H1 (cell line): ENCODE data around the gene ZSWIM2. TPM values are rescaled to one million over a fixed set of nuclear protein-coding genes. Genes with fewer than 3 reads are reported as not detected.

Experiments
- CTCF ChIA-PET: fragments of 300-600 bp; sonication (Branson Sonifier 250); formaldehyde crosslinking; loops from one replicate; lab custom pipeline; 2021; ENCODE audit not compliant: partially characterized antibody; lab: Charles Lee
- POLR2A ChIA-PET: fragments of 300-600 bp; sonication (Branson Sonifier 250); formaldehyde crosslinking; loops from one replicate; lab custom pipeline; 2021; ENCODE audit warnings: inconsistent platforms; ENCODE audit not compliant: partially characterized antibody; lab: Charles Lee
- DNase-seq, 2 experiments: peaks; one replicate each; pipeline versions ENCODE4 v3.0.0 to v3.0.0-alpha.2; 2010 to 2022; ENCODE audit warnings: low spot score in 2 of 2, low read depth in 1 of 2, mixed read lengths in 1 of 2
- FAIRE-seq: peaks from 2 replicates; lab custom pipeline; 2011; peaks lifted over from hg19 to GRCh38; lab: Jason Lieb, UNC
- H2AFZ ChIP-seq: 2 replicates; pipeline ENCODE4 v1.8.1; 2012; ENCODE audit warnings: low read length, inconsistent platforms
- H2AK5ac ChIP-seq: 2 replicates; pipeline ENCODE4 v1.6.1; 2013; ENCODE audit warnings: low read depth, low read length
- H2BK120ac ChIP-seq: replicated peaks from 2 replicates; pipeline ENCODE3; 2013; ENCODE audit warnings: low read depth, low read length, inconsistent platforms
- H2BK12ac ChIP-seq: 2 replicates; pipeline ENCODE4 v1.6.1; 2013; ENCODE audit warnings: low read depth, low read length
- H2BK15ac ChIP-seq: 2 replicates; pipeline ENCODE4 v1.6.1; 2013; ENCODE audit warnings: low read length
- H2BK20ac ChIP-seq: 2 replicates; pipeline ENCODE4 v1.6.1; 2013; ENCODE audit warnings: low read length
- H2BK5ac ChIP-seq: 2 replicates; pipeline ENCODE4 v1.6.1; 2013; ENCODE audit warnings: low read depth, low read length
- H3K14ac ChIP-seq: 2 replicates; pipeline ENCODE4 v1.6.1; 2013; ENCODE audit warnings: inconsistent platforms; ENCODE audit not compliant: insufficient read length
- H3K18ac ChIP-seq: 2 replicates; pipeline ENCODE4 v1.6.1; 2013; ENCODE audit warnings: low read length; ENCODE audit errors: extremely low read depth
- H3K23ac ChIP-seq: 2 replicates; pipeline ENCODE4 v1.6.1; 2013; ENCODE audit warnings: inconsistent platforms; ENCODE audit not compliant: insufficient read length
- H3K23me2 ChIP-seq: 2 replicates; pipeline ENCODE4 v1.6.1; 2013; ENCODE audit warnings: low read depth, low read length
- H3K27ac ChIP-seq: 2 replicates; pipeline ENCODE4 v1.6.1; 2011; ENCODE audit warnings: low read depth, low read length, inconsistent platforms
- H3K27me3 ChIP-seq, 4 experiments: replicated peaks in 1 of 4; 1 replicate in 1 of 4; 2 replicates in 3 of 4; pipeline versions ENCODE4 v1.6.1 to v1.8.1; 2011 to 2013; ENCODE audit warnings: low read length in 3 of 4, mild to moderate bottlenecking in 3 of 4, inconsistent platforms in 2 of 4, mixed read lengths in 2 of 4, moderate library complexity in 1 of 4; ENCODE audit not compliant: control insufficient read depth in 3 of 4, insufficient read depth in 3 of 4; ENCODE audit errors: extremely low read depth in 1 of 4
- H3K36me3 ChIP-seq, 4 experiments: 2 replicates each; pipeline versions ENCODE4 v1.6.1 to v1.8.1; 2011 to 2013; ENCODE audit warnings: mild to moderate bottlenecking in 4 of 4, low read length in 3 of 4, moderate library complexity in 2 of 4, control low read depth in 1 of 4, inconsistent platforms in 1 of 4; ENCODE audit not compliant: insufficient read depth in 4 of 4, control insufficient read depth in 2 of 4
- H3K4ac ChIP-seq: replicated peaks from 2 replicates; pipeline ENCODE3; 2013; ENCODE audit warnings: low read length, low read depth, mixed read lengths, inconsistent platforms; ENCODE audit not compliant: insufficient read length
- H3K4me1 ChIP-seq, 4 experiments: replicated peaks in 1 of 4; 1 replicate in 1 of 4; 2 replicates in 3 of 4; pipeline versions ENCODE4 v1.6.1 to v1.8.1; 2011 to 2013; ENCODE audit warnings: low read length in 3 of 4, inconsistent platforms in 2 of 4, mixed read lengths in 1 of 4; ENCODE audit not compliant: insufficient read depth in 4 of 4, control insufficient read depth in 3 of 4
- H3K4me2 ChIP-seq, 2 experiments: 2 replicates each; pipeline versions ENCODE4 v1.6.1 to v1.8.1; 2011 to 2013; ENCODE audit warnings: low read depth in 2 of 2, low read length in 2 of 2, control low read depth in 1 of 2, inconsistent platforms in 1 of 2, mild to moderate bottlenecking in 1 of 2; ENCODE audit not compliant: insufficient read depth in 1 of 2
- H3K4me3 ChIP-seq, 4 experiments: fragments of 200-600, 300-600 bp in 1 of 4; sonication (generic), shearing (Covaris generic), sonication (Bioruptor Twin) in 1 of 4; 2 replicates each; pipeline versions ENCODE4 v1.5.1 to v1.8.1; 2011 to 2016; ENCODE audit warnings: low read length in 4 of 4, low read depth in 3 of 4, control low read depth in 2 of 4, inconsistent platforms in 2 of 4, mild to moderate bottlenecking in 2 of 4, mixed read lengths in 1 of 4, moderate library complexity in 1 of 4; ENCODE audit not compliant: insufficient read depth in 2 of 4; ENCODE audit errors: extremely low read depth in 1 of 4
- H3K56ac ChIP-seq: replicated peaks from 2 replicates; pipeline ENCODE3; 2013; ENCODE audit warnings: low read depth, mild to moderate bottlenecking, mixed read lengths, low read length, inconsistent platforms; ENCODE audit not compliant: insufficient read length
- H3K79me1 ChIP-seq: 2 replicates; pipeline ENCODE4 v1.6.1; 2013; ENCODE audit warnings: low read depth, low read length, control low read depth
- H3K79me2 ChIP-seq, 2 experiments: 2 replicates each; pipeline versions ENCODE4 v1.6.1 to v1.8.1; 2012 to 2013; ENCODE audit warnings: low read length in 2 of 2, mild to moderate bottlenecking in 2 of 2, inconsistent platforms in 1 of 2; ENCODE audit not compliant: insufficient read depth in 2 of 2, control insufficient read depth in 1 of 2
- H3K9ac ChIP-seq, 4 experiments: replicated peaks in 1 of 4; 1 replicate in 1 of 4; 2 replicates in 3 of 4; pipeline versions ENCODE4 v1.6.1 to v1.8.1; 2011 to 2013; ENCODE audit warnings: low read depth in 3 of 4, low read length in 3 of 4, control low read depth in 2 of 4, mild to moderate bottlenecking in 2 of 4, moderate library complexity in 2 of 4, inconsistent platforms in 1 of 4; ENCODE audit errors: extremely low read depth in 1 of 4
- H3K9me3 ChIP-seq, 2 experiments: 2 replicates each; pipeline versions ENCODE4 v1.6.1 to v1.8.1; 2012 to 2013; ENCODE audit warnings: mild to moderate bottlenecking in 2 of 2, moderate library complexity in 2 of 2, control low read depth in 1 of 2, inconsistent platforms in 1 of 2, low read depth in 1 of 2, low read length in 1 of 2, mixed read lengths in 1 of 2; ENCODE audit not compliant: insufficient read depth in 2 of 2
- H4K20me1 ChIP-seq, 2 experiments: replicated peaks in 1 of 2; 2 replicates each; pipeline versions ENCODE3 to v1.8.1; 2011 to 2013; ENCODE audit warnings: inconsistent platforms in 2 of 2, low read length in 2 of 2, mild to moderate bottlenecking in 1 of 2; ENCODE audit not compliant: insufficient read depth in 2 of 2, control insufficient read depth in 1 of 2
- H4K5ac ChIP-seq: 2 replicates; pipeline ENCODE4 v1.6.1; 2013; ENCODE audit warnings: low read length, low read depth, mixed read lengths, inconsistent platforms; ENCODE audit not compliant: insufficient read length
- H4K8ac ChIP-seq: 2 replicates; pipeline ENCODE4 v1.8.0; 2013; ENCODE audit warnings: mild to moderate bottlenecking, moderate library complexity, low read length, inconsistent platforms; ENCODE audit not compliant: insufficient read depth; ENCODE audit errors: extremely low read depth
- H4K91ac ChIP-seq: replicated peaks from 2 replicates; pipeline ENCODE3; 2013; ENCODE audit warnings: low read length, mixed read lengths, inconsistent platforms; ENCODE audit not compliant: insufficient read length
- ASH2L ChIP-seq: fragments of 200-600, 300-600 bp; sonication (generic); IDR thresholded peaks from one replicate; pipeline ENCODE4 v1.7.1; 2017; ENCODE audit warnings: low read length
- EGR1 ChIP-seq: IDR thresholded peaks from 2 replicates; pipeline ENCODE4 v1.6.1; 2011; ENCODE audit warnings: low read depth, low read length, borderline replicate concordance
- EZH2 ChIP-seq: fragments of 200-600 bp; sonication (generic); IDR thresholded peaks from 2 replicates; pipeline ENCODE4 v1.7.1; 2012; ENCODE audit warnings: low read depth, mild to moderate bottlenecking, moderate library complexity, low read length, inconsistent platforms; ENCODE audit not compliant: severe bottlenecking
- KDM1A ChIP-seq: fragments of 200-600, 300-600 bp; sonication (generic); IDR thresholded peaks from 2 replicates; pipeline ENCODE4 v1.7.1; 2016; ENCODE audit warnings: mild to moderate bottlenecking, low read length, borderline replicate concordance
- MAFK ChIP-seq: IDR thresholded peaks from 2 replicates; pipeline ENCODE4 v1.6.1; 2012; ENCODE audit warnings: low read depth, mild to moderate bottlenecking, improper control_type of control experiment, low read length
- NANOG ChIP-seq: IDR thresholded peaks from 2 replicates; pipeline ENCODE4 v1.6.1; 2011; ENCODE audit warnings: low read length, low read depth, mild to moderate bottlenecking, inconsistent platforms; ENCODE audit not compliant: insufficient read depth, poor library complexity, severe bottlenecking
- PHF8 ChIP-seq: fragments of 200-600 bp; sonication (generic); conservative IDR thresholded peaks from 2 replicates; pipeline ENCODE4 v1.7.1; 2012; ENCODE audit warnings: low read depth, mild to moderate bottlenecking, inconsistent platforms, low read length, moderate library complexity
- POU5F1 ChIP-seq: IDR thresholded peaks from 2 replicates; pipeline ENCODE4 v1.6.1; 2011; ENCODE audit warnings: low read depth, mild to moderate bottlenecking, low read length, moderate library complexity
- SAP30 ChIP-seq: fragments of 300-600 bp; sonication (generic); IDR thresholded peaks from 2 replicates; pipeline ENCODE4 v1.7.1; 2012; ENCODE audit warnings: low read length, moderate library complexity, mild to moderate bottlenecking, inconsistent platforms; ENCODE audit not compliant: insufficient read depth, insufficient replicate concordance
- SIRT6 ChIP-seq: IDR thresholded peaks from one replicate; pipeline ENCODE4 v1.7.1; 2012; ENCODE audit warnings: low read length, inconsistent platforms
- TEAD4 ChIP-seq: IDR thresholded peaks from 2 replicates; pipeline ENCODE4 v1.6.1; 2012; ENCODE audit warnings: low read depth, low read length, inconsistent platforms, mixed read lengths
- USF2 ChIP-seq: IDR thresholded peaks from 2 replicates; pipeline ENCODE4 v1.6.1; 2011; ENCODE audit warnings: low read length, improper control_type of control experiment
- WGBS, 2 experiments: shearing (Covaris generic) in 1 of 2; methylation state at CpG; one replicate each; pipeline versions ENCODE4 v1.1.6 to v1.1.7; 2013 to 2015; ENCODE audit warnings: low lambda C conversion rate in 2 of 2, mixed read lengths in 2 of 2, inconsistent platforms in 1 of 2, low coverage in 1 of 2, missing lambda C conversion rate in 1 of 2; ENCODE audit not compliant: insufficient replicate concordance in 2 of 2, insufficient coverage in 1 of 2, insufficient read length in 1 of 2; ENCODE audit errors: extremely low coverage in 1 of 2, missing lambda C conversion rate in 1 of 2; 5-methylcytosine and 5-hydroxymethylcytosine counted together
- polyA plus RNA-seq, 7 experiments: library from polyadenylated mRNA; depleted of rRNA in 3 of 7; stranded (reverse) in 5 of 7; unstranded in 2 of 7; fragments of >200 nt in 5 of 7; fragments of 200-250 nt in 2 of 7; gene quantifications; 1 replicate in 5 of 7; 2 replicates in 1 of 7; 4 replicates in 1 of 7; pipeline versions ENCODE4 v1.2.1 to v1.2.3, GENCODE V29; 2011 to 2013; ENCODE audit warnings: missing spikeins in 2 of 7, mixed read lengths in 2 of 7
- total RNA-seq: library from RNA; stranded (reverse); fragmentation: NEBNext Ultra II Directional; extraction: Animal tissue kit (Norgen Biotek cat#: 25700); gene quantifications from 2 replicates; pipeline ENCODE4 v1.2.1, GENCODE V29; 2021

ZSWIM2 gene
- total and polyA plus RNA-seq, 2 of the 8 experiments (the other 6 are each of a cell fraction or from before 2014, with no cell fraction given): not detected

GRCh38 chr2:186855216-186855615, 6.2 kb upstream of the ZSWIM2 start:
- no peak overlapping the region for H2BK12ac ChIP-seq
- no peaks in the 10 kb centered on the region for H3K79me2 ChIP-seq
- ChIA-PET CTCF (interaction anchor here (0.8 kb wide), 1 partner anchor 9 kb away, joined by 3 read pairs; no protein-coding TSS in a partner anchor), POLR2A (no interaction called here)
- no peak overlapping the region for H2AK5ac ChIP-seq
- H3K9me3 ChIP-seq: no peaks in the 10 kb centered on the region
- no peak overlapping the region for H2BK20ac ChIP-seq
- H4K5ac ChIP-seq: no peak overlapping the region
- H3K23ac ChIP-seq: no peak overlapping the region
- H3K56ac ChIP-seq: no peak overlapping the region
- H3K4me1 ChIP-seq: no peaks in the 10 kb centered on the region
- H4K8ac ChIP-seq: no peak overlapping the region
- H2BK5ac ChIP-seq: no peak overlapping the region
- no peaks in the 10 kb centered on the region for H3K36me3 ChIP-seq
- no peaks in the 10 kb centered on the region for H4K20me1 ChIP-seq
- H3K27ac ChIP-seq: no peak overlapping the region
- H2BK120ac ChIP-seq: no peak overlapping the region
- WGBS, 2 experiments: 91% methylated on average over 5 of the region's 5 CpGs; no CpG with 5 or more reads in 1 of the 2 experiments
- H3K79me1 ChIP-seq: no peaks in the 10 kb centered on the region
- FAIRE-seq: no peak
- H4K91ac ChIP-seq: no peak overlapping the region
- no peak overlapping the region for H2BK15ac ChIP-seq
- no peak overlapping the region for H3K4me3 ChIP-seq
- no peaks in the 10 kb centered on the region for H3K27me3 ChIP-seq
- H3K18ac ChIP-seq: no peak overlapping the region
- H3K4ac ChIP-seq: no peak overlapping the region
- no peak overlapping the region for H3K4me2 ChIP-seq
- DNase-seq: no peak
- H2AFZ ChIP-seq: no peak overlapping the region
- no peaks in the 10 kb centered on the region; the same call in 1 of the 2 replicates for H3K23me2 ChIP-seq
- TF ChIP-seq EGR1 (no peak), PHF8 (no peak), EZH2 (no peak), NANOG (no peak), SAP30 (no peak), TEAD4 (no peak), KDM1A (no peak), MAFK (no peak), SIRT6 (no peak), USF2 (no peak), POU5F1 (no peak), ASH2L (no peak)
- H3K14ac ChIP-seq: no peak overlapping the region
- H3K9ac ChIP-seq: no peak overlapping the region
